PC-3 (cell line): Measurements from ENCODE around the gene DCTN3. TPM values are rescaled to one million over a fixed set of nuclear protein-coding genes. Genes with fewer than 3 reads are reported as not detected.
A peak's percentile ranks its signal among the peaks of the same experiment; 100 is the strongest.

Source experiments
- ATAC-seq: fragments of 200-7000 bp; cut with Tn5 transposase; 2 replicates; pipeline ENCODE4 v1.9.1; 2020; ENCODE audit warnings: mild to moderate bottlenecking, moderate library complexity
- Bru-seq: library from RNA; stranded (reverse); fragments of 400-500 nt; gene quantifications from one replicate; lab custom pipeline; 2021; lab: Mats Ljungman, UMichigan
- BruChase-seq, 2 experiments: library from RNA; stranded (reverse); fragments of 400-500 nt; gene quantifications; one replicate each; lab custom pipeline; 2021; lab: Mats Ljungman, UMichigan
- BruUV-seq: library from RNA; stranded (reverse); fragments of 400-500 nt; replicated peaks from 2 replicates; lab custom pipeline; 2021; lab: Mats Ljungman, UMichigan
- CTCF ChIA-PET: fragments of 300-600 bp; sonication (Branson Sonifier 250); formaldehyde crosslinking; loops from one replicate; lab custom pipeline; 2022; ENCODE audit warnings: antibody characterized with exemption; lab: Charles Lee
- POLR2A ChIA-PET: fragments of 300-600 bp; sonication (Branson Sonifier 250); formaldehyde crosslinking; loops from one replicate; lab custom pipeline; 2022; ENCODE audit warnings: antibody characterized with exemption; ENCODE audit not compliant: unreplicated experiment; lab: Charles Lee
- DNase-seq: peaks from one replicate; pipeline ENCODE4 v3.0.0-alpha.2; 2015
- H2AFZ ChIP-seq: fragments of 300-600 bp; sonication (generic); 2 replicates; pipeline ENCODE4 v1.6.0; 2016; ENCODE audit warnings: antibody characterized with exemption, low read length
- H3F3A ChIP-seq: fragments of 300-600 bp; sonication (generic); one replicate; pipeline ENCODE4 v1.6.0; 2017; ENCODE audit warnings: antibody characterized with exemption, low read length, control low read depth, mild to moderate bottlenecking; ENCODE audit not compliant: unreplicated experiment
- H3K27ac ChIP-seq: fragments of 300-600 bp; sonication (generic); 2 replicates; pipeline ENCODE4 v1.5.1; 2016; ENCODE audit warnings: mild to moderate bottlenecking, low read length
- H3K27me3 ChIP-seq: fragments of 300-600 bp; sonication (generic); 2 replicates; pipeline ENCODE4 v1.6.1; 2016; ENCODE audit warnings: low read length, mixed read lengths
- H3K36me3 ChIP-seq: fragments of 300-600 bp; sonication (generic); 2 replicates; pipeline ENCODE4 v1.6.1; 2016; ENCODE audit warnings: low read depth, mixed run types, low read length, mixed read lengths
- H3K4me1 ChIP-seq: fragments of 300-600 bp; sonication (generic); 2 replicates; pipeline ENCODE4 v1.5.1; 2016; ENCODE audit warnings: low read length; ENCODE audit not compliant: insufficient read depth
- H3K4me2 ChIP-seq: fragments of 300-600 bp; sonication (generic); 2 replicates; pipeline ENCODE4 v1.6.0; 2016; ENCODE audit warnings: low read length
- H3K4me3 ChIP-seq: fragments of 300-600 bp; sonication (generic); 2 replicates; pipeline ENCODE4 v1.5.1; 2016; ENCODE audit warnings: mild to moderate bottlenecking, low read length, mixed read lengths
- H3K79me2 ChIP-seq: fragments of 300-600 bp; sonication (generic); 2 replicates; pipeline ENCODE4 v1.6.1; 2017; ENCODE audit warnings: low read length, mixed read lengths
- H3K9ac ChIP-seq: fragments of 300-600 bp; sonication (generic); 2 replicates; pipeline ENCODE4 v1.6.0; 2016; ENCODE audit warnings: mild to moderate bottlenecking, low read length
- H3K9me2 ChIP-seq: fragments of 300-600 bp; sonication (generic); replicated peaks from 2 replicates; pipeline ENCODE4 v1.6.1; 2016; ENCODE audit warnings: mixed run types, low read length, mixed read lengths
- H3K9me3 ChIP-seq: fragments of 300-600 bp; sonication (generic); 2 replicates; pipeline ENCODE4 v1.6.1; 2016; ENCODE audit warnings: low read length, mixed read lengths
- H4K20me1 ChIP-seq: fragments of 300-600 bp; sonication (generic); 2 replicates; pipeline ENCODE4 v1.6.1; 2016; ENCODE audit warnings: low read length, mixed read lengths
- EZH2 ChIP-seq: fragments of 300-600 bp; sonication (generic); IDR thresholded peaks from one replicate; pipeline ENCODE4 v1.6.1; 2017; ENCODE audit warnings: antibody characterized with exemption, mild to moderate bottlenecking, low read length; ENCODE audit not compliant: unreplicated experiment
- EZH2phosphoT487 ChIP-seq: fragments of 300-600 bp; sonication (generic); IDR thresholded peaks from 2 replicates; pipeline ENCODE4 v1.6.1; 2018; ENCODE audit warnings: mild to moderate bottlenecking, antibody characterized with exemption, low read length, borderline replicate concordance
- intact Hi-C: fragments of 100-400 bp; cut with micrococcal nuclease; formaldehyde crosslinking; loops from 2 replicates; pipeline ENCODE4 v1.9.0; 2023
- long read RNA-seq: library from polyadenylated mRNA; unstranded; transcript quantifications from one replicate; pipeline ENCODE4 v2.0.0, GENCODE V29; 2021; ENCODE audit not compliant: unreplicated experiment
- total RNA-seq: library from RNA; depleted of rRNA; stranded (reverse); fragments of >200 nt; gene quantifications from 2 replicates; pipeline ENCODE4 v1.2.3, GENCODE V29; 2014; rRNA removed
- TF ChIP-seq, protein P1 (sequence below): fragments of 300-600 bp; sonication (generic); conservative IDR thresholded peaks from 2 replicates; pipeline ENCODE4 v1.5.1; 2017; ENCODE audit warnings: antibody characterized with exemption, low read depth, mild to moderate bottlenecking, low read length

The DCTN3 gene
- 102 and 105 TPM in 2 replicates for total RNA-seq
- Bru-seq, nascent RNA = percentile 69 among the genes with signal in this experiment
- percentile 73 among the genes with signal in this experiment for BruChase-seq, experiment 1, labeled RNA remaining after a 6-hour chase
- percentile 69 among the genes with signal in this experiment for BruChase-seq, experiment 2, labeled RNA remaining after a 2-hour chase
- long read RNA-seq, transcript DCTN3-201 (7 exons, 808 nt) = major isoform, 46 of 50 reads
- long read RNA-seq, partial matches to known transcripts = 1 of 50 reads
- long read RNA-seq, other reads (novel, unspliced or antisense) = 2 of 50 reads

DNA sequence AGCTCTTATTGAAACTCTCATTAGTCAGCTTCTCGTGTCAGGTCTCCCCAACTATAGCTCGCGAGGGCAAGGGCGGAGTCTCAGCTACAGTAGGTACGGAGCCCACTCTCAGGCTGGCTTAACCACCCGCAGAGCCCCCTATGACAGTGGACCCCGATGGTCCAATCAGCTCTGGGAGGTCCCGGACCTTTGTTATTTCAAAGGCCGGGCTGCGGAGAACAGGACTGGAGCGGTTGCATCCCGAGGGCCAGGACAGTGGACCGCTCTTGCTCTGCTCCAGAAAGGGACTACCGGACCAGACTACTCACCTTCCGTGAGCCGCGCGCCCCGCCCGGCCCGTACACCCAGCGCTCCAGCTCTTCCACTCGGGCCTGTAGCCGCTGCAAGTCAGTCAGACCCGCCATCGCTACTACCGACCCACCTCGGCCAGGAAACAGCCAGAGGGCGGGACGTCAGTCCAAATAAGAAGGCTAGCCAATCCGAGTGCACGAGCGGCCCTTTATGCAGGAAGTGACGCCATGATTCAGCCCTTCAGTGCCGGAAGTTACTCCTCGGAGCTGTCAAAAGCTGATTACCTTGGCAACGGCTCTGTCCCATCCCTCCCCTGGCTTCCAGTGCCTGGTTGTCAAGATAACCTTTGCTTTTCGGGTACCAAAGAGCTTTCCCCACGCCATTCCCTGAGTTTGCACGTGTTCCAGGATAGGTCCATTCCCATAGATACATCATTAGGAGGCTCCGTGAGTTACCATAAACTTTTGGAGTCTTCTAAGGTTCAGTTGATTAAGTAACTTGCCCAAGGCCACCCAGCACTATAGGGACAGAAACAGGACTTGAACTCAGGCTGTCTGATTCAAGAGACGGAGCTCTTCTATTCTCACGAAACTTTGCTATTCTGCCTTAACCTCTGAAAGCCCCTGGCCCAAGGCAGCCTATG, at the start of gene DCTN3:
DCTN3 (minus strand) TSS at position 435 of the 934 bp plus-strand sequence; CDS start at position 404, 31 bp downstream.
- Histone ChIP-seq H2AFZ (peak within 1 kb of the TSS; percentile 83), H3K36me3 (no peaks in the 10 kb centered on the region), H3K4me3 (peak within 1 kb of the TSS; percentile 90), H3K9ac (peak within 1 kb of the TSS; percentile 85), H3K27me3 (no peaks in the 10 kb centered on the region), H3K9me2 (no peaks in the 10 kb centered on the region), H3K79me2 (peaks cover 6% of the 10 kb centered on the region), H3F3A (no peaks in the 10 kb centered on the region), H4K20me1 (no peaks in the 10 kb centered on the region), H3K4me1 (peaks cover 8% of the 10 kb centered on the region; the same call in 1 of the 2 replicates), H3K27ac (no peak within 1 kb of the TSS), H3K4me2 (peak within 1 kb of the TSS; percentile 99), H3K9me3 (no peaks in the 10 kb centered on the region)
- TSS peak; percentile 71 for BruUV-seq
- peak; percentile 89 for DNase-seq
- intact Hi-C loops = loop anchor here (1.0 kb wide), 1 partner anchor 8 kb away; the partner anchor contains the start of gene RPP25L
- CTCF ChIA-PET = interaction anchor here (1.1 kb wide), 1 partner anchor 16 kb away, joined by 3 read pairs; no protein-coding TSS in a partner anchor
- POLR2A ChIA-PET = interaction anchor here (0.6 kb wide), 1 partner anchor 51 kb away, joined by 3 read pairs; no protein-coding TSS in a partner anchor
- peak; percentile 99 for ATAC-seq
- TF ChIP-seq EZH2 (no peak), EZH2phosphoT487 (no peak)
- TF ChIP-seq, protein P1, sequence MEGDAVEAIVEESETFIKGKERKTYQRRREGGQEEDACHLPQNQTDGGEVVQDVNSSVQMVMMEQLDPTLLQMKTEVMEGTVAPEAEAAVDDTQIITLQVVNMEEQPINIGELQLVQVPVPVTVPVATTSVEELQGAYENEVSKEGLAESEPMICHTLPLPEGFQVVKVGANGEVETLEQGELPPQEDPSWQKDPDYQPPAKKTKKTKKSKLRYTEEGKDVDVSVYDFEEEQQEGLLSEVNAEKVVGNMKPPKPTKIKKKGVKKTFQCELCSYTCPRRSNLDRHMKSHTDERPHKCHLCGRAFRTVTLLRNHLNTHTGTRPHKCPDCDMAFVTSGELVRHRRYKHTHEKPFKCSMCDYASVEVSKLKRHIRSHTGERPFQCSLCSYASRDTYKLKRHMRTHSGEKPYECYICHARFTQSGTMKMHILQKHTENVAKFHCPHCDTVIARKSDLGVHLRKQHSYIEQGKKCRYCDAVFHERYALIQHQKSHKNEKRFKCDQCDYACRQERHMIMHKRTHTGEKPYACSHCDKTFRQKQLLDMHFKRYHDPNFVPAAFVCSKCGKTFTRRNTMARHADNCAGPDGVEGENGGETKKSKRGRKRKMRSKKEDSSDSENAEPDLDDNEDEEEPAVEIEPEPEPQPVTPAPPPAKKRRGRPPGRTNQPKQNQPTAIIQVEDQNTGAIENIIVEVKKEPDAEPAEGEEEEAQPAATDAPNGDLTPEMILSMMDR = no peak

DNA sequence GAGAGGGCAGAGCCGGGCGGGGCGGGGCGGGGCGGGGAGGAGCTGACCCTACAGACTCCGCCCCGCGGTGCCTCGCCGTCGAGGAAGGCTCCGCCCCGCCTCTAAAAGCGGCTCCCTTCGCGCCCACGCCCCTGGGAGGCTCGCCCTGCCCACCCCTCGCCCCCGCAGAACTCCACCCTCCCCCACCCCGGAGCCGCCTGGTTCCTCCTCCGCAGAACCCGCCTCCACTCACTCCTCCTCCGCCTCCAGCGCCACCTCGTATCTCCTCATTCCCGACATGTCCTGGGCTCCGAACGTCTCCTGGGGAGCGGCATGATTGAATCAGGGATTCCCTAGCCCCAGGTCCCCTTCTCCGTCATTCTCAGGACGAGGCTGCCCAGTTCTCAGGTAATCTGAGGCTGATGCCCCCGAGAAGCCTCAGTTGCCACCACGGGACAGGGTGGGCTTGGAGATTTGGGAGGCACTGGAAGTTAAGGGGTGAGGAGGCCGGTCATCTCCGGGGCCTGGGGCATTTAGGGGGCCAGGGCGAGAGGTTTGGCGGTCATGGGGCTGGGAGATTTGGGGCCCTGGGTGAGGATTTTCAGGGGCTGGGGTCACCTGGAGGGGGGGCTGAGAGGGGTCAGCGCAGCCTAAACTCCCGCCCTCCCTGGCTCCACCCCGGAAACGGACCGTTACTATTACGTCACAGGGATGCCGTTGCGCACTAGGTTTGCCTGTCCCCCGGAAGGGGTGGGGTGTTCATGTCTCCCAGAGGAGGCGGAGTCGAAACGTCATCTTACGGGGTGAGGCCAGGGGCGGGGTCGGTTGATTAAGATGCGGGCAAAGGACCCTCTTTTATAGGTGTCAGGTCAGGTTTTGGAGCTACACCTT, 45.3 kb upstream of the DCTN3 start:
- intact Hi-C loops = no loop called here
- peak overlapping the region; percentile 81 for H3K9ac ChIP-seq
- no peaks in the 10 kb centered on the region for H3K27me3 ChIP-seq

More for the DNA sequence above, 45.3 kb upstream of the DCTN3 start:
- Histone ChIP-seq H3K4me2 (peak overlapping the region; percentile 97), H3K4me1 (peaks cover 3% of the 10 kb centered on the region), H4K20me1 (no peaks in the 10 kb centered on the region), H3K9me2 (no peaks in the 10 kb centered on the region), H3K4me3 (peak overlapping the region; percentile 78), H2AFZ (peak overlapping the region; percentile 99), H3K9me3 (no peaks in the 10 kb centered on the region), H3K27ac (peak overlapping the region; percentile 62), H3K79me2 (no peaks in the 10 kb centered on the region), H3K36me3 (no peaks in the 10 kb centered on the region), H3F3A (no peaks in the 10 kb centered on the region)
- ChIA-PET CTCF (interaction anchor here (0.5 kb wide), 1 partner anchor 81 kb away, joined by 3 read pairs; no protein-coding TSS in a partner anchor), POLR2A (interaction anchor here (1.2 kb wide), 1 partner anchor 14 kb away, joined by 5 read pairs; the partner anchor contains the start of gene IL11RA)
- TSS peak; percentile 81 for BruUV-seq
- TF ChIP-seq EZH2phosphoT487 (no peak), EZH2 (no peak)
- TF ChIP-seq, protein P1 = no peak
- ATAC-seq (peak; percentile 85), DNase-seq (peak; percentile 81)
